ENCODE data around the gene OBP2B. TPM values are rescaled to one million over a fixed set of nuclear protein-coding genes. Genes with fewer than 3 reads are reported as not detected.

Gene OBP2B
- polyA plus RNA-seq, 1 donor (not counting 4 experiments of a cell fraction or from before 2014, with no cell fraction given), result not detected

DNA sequence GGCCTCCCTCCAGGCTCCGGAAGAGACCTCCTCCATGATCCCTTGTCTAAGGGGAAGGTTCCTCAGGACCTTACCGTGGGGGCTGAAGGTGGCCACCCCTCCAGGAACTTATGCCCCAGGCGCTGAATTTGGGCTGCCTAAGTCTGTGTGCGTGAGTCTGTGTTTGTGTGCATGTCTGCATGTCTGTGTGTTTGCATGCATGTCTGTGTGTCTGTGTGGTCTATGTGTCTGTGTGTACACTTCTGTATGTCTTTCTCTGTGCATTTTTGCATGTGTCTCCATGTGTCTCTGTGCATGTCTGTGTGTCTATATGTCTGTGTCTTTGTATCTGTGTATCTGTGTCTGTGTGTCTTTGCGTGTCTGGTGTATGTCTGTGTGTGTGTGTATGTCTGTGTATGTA lies 45.4 kb upstream of the OBP2B start:
- FAIRE-seq (no peak), DNase-seq (ENCODE audit: low read depth, low spot score) (no peak)
- Histone ChIP-seq H3K27ac (ENCODE audit: control insufficient read depth, insufficient read depth, low read length) (no peak overlapping the region), H4K20me1 (ENCODE audit: control insufficient read depth, extremely low read depth, insufficient read depth, low read length) (no peaks in the 10 kb centered on the region), H3K4me3 (ENCODE audit: control insufficient read depth in 2 of 3, extremely low read depth in 1 of 3, insufficient read depth in 2 of 3, low read depth in 1 of 3, low read length in 3 of 3) (no peak overlapping the region), H3K27me3 (ENCODE audit: control insufficient read depth, extremely low read depth, insufficient read depth, low read length) (peaks cover 4% of the 10 kb centered on the region), H3K79me2 (ENCODE audit: control insufficient read depth, insufficient read depth, low read length) (no peaks in the 10 kb centered on the region), H3K9me3 (ENCODE audit: control insufficient read depth, low read depth, low read length) (no peaks in the 10 kb centered on the region), H3K9ac (ENCODE audit: control insufficient read depth, extremely low read depth, insufficient read depth, low read length) (no peak overlapping the region), H2AFZ (ENCODE audit: control insufficient read depth, low read length) (no peak overlapping the region), H3K4me2 (ENCODE audit: control insufficient read depth, extremely low read depth, insufficient read depth, low read depth, low read length) (no peak overlapping the region), H3K36me3 (ENCODE audit: control insufficient read depth in 2 of 2, extremely low read depth in 1 of 2, insufficient read depth in 2 of 2, low read length in 2 of 2) (no peaks in the 10 kb centered on the region), H3K9me1 (ENCODE audit: control insufficient read depth, extremely low read depth, insufficient read depth, low read length) (no peaks in the 10 kb centered on the region), H3K4me1 (ENCODE audit: control insufficient read depth, extremely low read depth, insufficient read depth, low read length) (peaks cover 7% of the 10 kb centered on the region)
- TF ChIP-seq EZH2 (IDR thresholded peaks at IDR 0.05; ENCODE audit: low read length), result no peak
- TF ChIP-seq, protein P1, sequence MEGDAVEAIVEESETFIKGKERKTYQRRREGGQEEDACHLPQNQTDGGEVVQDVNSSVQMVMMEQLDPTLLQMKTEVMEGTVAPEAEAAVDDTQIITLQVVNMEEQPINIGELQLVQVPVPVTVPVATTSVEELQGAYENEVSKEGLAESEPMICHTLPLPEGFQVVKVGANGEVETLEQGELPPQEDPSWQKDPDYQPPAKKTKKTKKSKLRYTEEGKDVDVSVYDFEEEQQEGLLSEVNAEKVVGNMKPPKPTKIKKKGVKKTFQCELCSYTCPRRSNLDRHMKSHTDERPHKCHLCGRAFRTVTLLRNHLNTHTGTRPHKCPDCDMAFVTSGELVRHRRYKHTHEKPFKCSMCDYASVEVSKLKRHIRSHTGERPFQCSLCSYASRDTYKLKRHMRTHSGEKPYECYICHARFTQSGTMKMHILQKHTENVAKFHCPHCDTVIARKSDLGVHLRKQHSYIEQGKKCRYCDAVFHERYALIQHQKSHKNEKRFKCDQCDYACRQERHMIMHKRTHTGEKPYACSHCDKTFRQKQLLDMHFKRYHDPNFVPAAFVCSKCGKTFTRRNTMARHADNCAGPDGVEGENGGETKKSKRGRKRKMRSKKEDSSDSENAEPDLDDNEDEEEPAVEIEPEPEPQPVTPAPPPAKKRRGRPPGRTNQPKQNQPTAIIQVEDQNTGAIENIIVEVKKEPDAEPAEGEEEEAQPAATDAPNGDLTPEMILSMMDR (optimal IDR thresholded peaks at IDR 0.05 in 1 of 3, IDR thresholded peaks at IDR 0.05 in 1 of 3, conservative IDR thresholded peaks at IDR 0.05 in 1 of 3; ENCODE audit: extremely low read depth in 1 of 3, insufficient read depth in 2 of 3, low read length in 3 of 3), result no peak
- dilution Hi-C loops (cut with MboI; ENCODE audit: extremely low pct_ligation_motif_present, low sequenced_read_pairs), result no loop called here

DNA sequence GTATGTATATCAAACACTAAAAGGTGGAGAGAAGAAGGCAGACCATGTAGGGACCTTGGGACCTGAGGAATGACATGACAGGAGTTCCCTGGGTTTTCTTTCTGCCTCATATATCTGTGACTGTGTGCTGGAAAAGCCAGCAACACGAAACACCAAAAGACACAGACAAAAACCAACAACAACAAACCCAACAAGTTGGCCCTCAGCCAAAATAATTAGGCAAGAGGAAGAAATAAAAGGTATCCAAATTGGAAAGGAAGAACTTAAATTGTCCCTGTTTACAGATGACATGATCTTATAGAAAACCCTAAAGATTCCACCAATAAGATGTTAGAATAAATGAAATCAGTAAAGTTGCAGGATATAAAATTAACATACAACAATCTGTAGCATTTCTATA lies 44.2 kb upstream of the OBP2B start:
- peaks cover 6% of the 10 kb centered on the region for H3K27me3 ChIP-seq (ENCODE audit: control insufficient read depth, extremely low read depth, insufficient read depth, low read length)
- no peaks in the 10 kb centered on the region for H3K9me3 ChIP-seq (ENCODE audit: control insufficient read depth, low read depth, low read length)
- H3K36me3 ChIP-seq (ENCODE audit: control insufficient read depth in 2 of 2, extremely low read depth in 1 of 2, insufficient read depth in 2 of 2, low read length in 2 of 2), result no peaks in the 10 kb centered on the region
- no peaks in the 10 kb centered on the region for H3K9me1 ChIP-seq (ENCODE audit: control insufficient read depth, extremely low read depth, insufficient read depth, low read length)
- FAIRE-seq, result no peak
- no peak for DNase-seq (ENCODE audit: low read depth, low spot score)
- H3K79me2 ChIP-seq (ENCODE audit: control insufficient read depth, insufficient read depth, low read length), result no peaks in the 10 kb centered on the region
- peaks cover 7% of the 10 kb centered on the region for H3K4me1 ChIP-seq (ENCODE audit: control insufficient read depth, extremely low read depth, insufficient read depth, low read length)
- dilution Hi-C loops (cut with MboI; ENCODE audit: extremely low pct_ligation_motif_present, low sequenced_read_pairs), result no loop called here
- H3K27ac ChIP-seq (ENCODE audit: control insufficient read depth, insufficient read depth, low read length), result no peak overlapping the region
- no peak overlapping the region for H3K4me3 ChIP-seq (ENCODE audit: control insufficient read depth in 2 of 3, extremely low read depth in 1 of 3, insufficient read depth in 2 of 3, low read depth in 1 of 3, low read length in 3 of 3)
- no peak overlapping the region for H3K9ac ChIP-seq (ENCODE audit: control insufficient read depth, extremely low read depth, insufficient read depth, low read length)
- no peak overlapping the region for H3K4me2 ChIP-seq (ENCODE audit: control insufficient read depth, extremely low read depth, insufficient read depth, low read depth, low read length)
- no peaks in the 10 kb centered on the region for H4K20me1 ChIP-seq (ENCODE audit: control insufficient read depth, extremely low read depth, insufficient read depth, low read length)
- TF ChIP-seq EZH2 (IDR thresholded peaks at IDR 0.05; ENCODE audit: low read length), result no peak
- TF ChIP-seq, protein P1 (optimal IDR thresholded peaks at IDR 0.05 in 1 of 3, IDR thresholded peaks at IDR 0.05 in 1 of 3, conservative IDR thresholded peaks at IDR 0.05 in 1 of 3; ENCODE audit: extremely low read depth in 1 of 3, insufficient read depth in 2 of 3, low read length in 3 of 3), result no peak
- no peak overlapping the region for H2AFZ ChIP-seq (ENCODE audit: control insufficient read depth, low read length)
